Endothelial cell of umbilical vein (primary cell): ENCODE data around the gene GSE1.

Source experiments
- CTCF ChIP-seq, 2 donors: IDR thresholded peaks; 1 replicate in 1 of 2; 2 replicates in 1 of 2; pipeline ENCODE4 v1.5.1; 2011; ENCODE audit warnings: low read length in 2 of 2, mild to moderate bottlenecking in 2 of 2, moderate library complexity in 2 of 2, control low read depth in 1 of 2, inconsistent platforms in 1 of 2, low read depth in 1 of 2; ENCODE audit not compliant: insufficient read depth in 1 of 2; ENCODE audit errors: extremely low read depth in 1 of 2
- FOS ChIP-seq: IDR thresholded peaks from 2 replicates; pipeline ENCODE4 v1.6.1; 2011; ENCODE audit warnings: mild to moderate bottlenecking, low read length, moderate library complexity, borderline replicate concordance; ENCODE audit not compliant: insufficient read depth
- JUN ChIP-seq: IDR thresholded peaks from 2 replicates; pipeline ENCODE4 v1.6.1; 2011; ENCODE audit warnings: borderline replicate concordance, low read depth; ENCODE audit not compliant: insufficient read length, insufficient read depth
- POLR2AphosphoS5 ChIP-seq: IDR thresholded peaks from 2 replicates; pipeline ENCODE4 v1.6.1; 2012; ENCODE audit warnings: low read depth, mild to moderate bottlenecking, control low read depth, low read length, moderate library complexity; ENCODE audit not compliant: insufficient read depth

GRCh38 chr16:85710732-85711131, 97.6 kb downstream of the GSE1 start:
- TF ChIP-seq FOS (no peak), CTCF (IDR thresholded peaks at IDR 0.05; ENCODE audit: extremely low read depth in 1 of 2, insufficient read depth in 1 of 2, low read depth in 1 of 2, low read length in 2 of 2) (no peak), POLR2AphosphoS5 (no peak), JUN (no peak)
